ENCODE measurements around the gene ANKS6. TPM values are rescaled to one million over a fixed set of nuclear protein-coding genes. Genes with fewer than 3 reads are reported as not detected.
A peak's percentile ranks its signal among the peaks of the same experiment; 100 is the strongest.

Gene ANKS6
- total and polyA plus RNA-seq, 11 donors, result 1.9 to 8.0 (median 3.7) TPM

GRCh38 chr9:98778251-98778650 is 18.1 kb downstream of the ANKS6 start:
- no peaks in the 10 kb centered on the region for H3K9me3 ChIP-seq
- no peak for DNase-seq
- TF ChIP-seq POLR2A (IDR thresholded peaks at IDR 0.05), result no peak
- no peak for TF ChIP-seq CTCF (IDR thresholded peaks at IDR 0.05)
- peaks cover 0 to 32% (median 6%) of the 10 kb centered on the region in 9 donors for H3K36me3 ChIP-seq
- H3K4me3 ChIP-seq, result no peak overlapping the region
- no peak overlapping the region for H3K27ac ChIP-seq
- intact Hi-C loops (cut with DNase I), result loop anchor here in 4 of 10 donors (5.0 to 10.0 kb wide), 2 partner anchors 461 to 573 kb away; no protein-coding TSS in a partner anchor
- no peaks in the 10 kb centered on the region for H3K27me3 ChIP-seq
- ATAC-seq, result no peak
- no peaks in the 10 kb centered on the region for H3K4me1 ChIP-seq
- 88 to 94% (median 94%) methylated on average over 8 of the region's 8 CpGs for WGBS, 4 donors

GRCh38 chr9:98777618-98778017 is 18.7 kb downstream of the ANKS6 start:
- 89 to 98% (median 96%) methylated on average over 4 of the region's 4 CpGs for WGBS, 4 donors

GRCh38 chr9:98775831-98776441 is 20.4 kb downstream of the ANKS6 start:
- peak in 1 of 4 donors; percentile 49 for ATAC-seq
- no peaks in the 10 kb centered on the region for H3K9me3 ChIP-seq
- TF ChIP-seq CTCF (IDR thresholded peaks at IDR 0.05), result peak; percentile 47 to 81 (median 69)
- TF ChIP-seq POLR2A (IDR thresholded peaks at IDR 0.05), result no peak
- peak in 1 of 5 donors; percentile 35 for DNase-seq
- no peaks in the 10 kb centered on the region for H3K4me1 ChIP-seq
- no peak overlapping the region for H3K4me3 ChIP-seq
- H3K36me3 ChIP-seq, result peaks cover 0 to 37% (median 22%) of the 10 kb centered on the region in 9 donors
- no peak overlapping the region for H3K27ac ChIP-seq
- WGBS, 4 donors, result 36 to 51% (median 40%) methylated on average over 8 of the region's 8 CpGs
- intact Hi-C loops (cut with DNase I), result loop anchor here (1.0 to 10.0 kb wide), 5 partner anchors 459 to 571 kb away; no protein-coding TSS in a partner anchor
- no peaks in the 10 kb centered on the region for H3K27me3 ChIP-seq

More at GRCh38 chr9:98777618-98778017, 18.7 kb downstream of the ANKS6 start:
- Histone ChIP-seq H3K27ac (no peak overlapping the region), H3K4me3 (no peak overlapping the region), H3K9me3 (no peaks in the 10 kb centered on the region), H3K36me3 (peaks cover 0 to 34% (median 12%) of the 10 kb centered on the region in 9 donors), H3K27me3 (no peaks in the 10 kb centered on the region), H3K4me1 (no peaks in the 10 kb centered on the region)
- no peak for DNase-seq
- intact Hi-C loops (cut with DNase I), result loop anchor here in 8 of 10 donors (2.0 to 10.0 kb wide), 4 partner anchors 460 to 573 kb away; no protein-coding TSS in a partner anchor
- ATAC-seq, result no peak
- TF ChIP-seq CTCF (IDR thresholded peaks at IDR 0.05) (no peak), POLR2A (IDR thresholded peaks at IDR 0.05) (no peak)

- no peak for ATAC-seq
Measured at GRCh38 chr9:98774746-98775145, 21.6 kb downstream of the ANKS6 start.

More at GRCh38 chr9:98774746-98775145, 21.6 kb downstream of the ANKS6 start:
- 88 to 95% (median 90%) methylated on average over 9 of the region's 9 CpGs for WGBS, 4 donors
- Histone ChIP-seq H3K36me3 (peaks cover 0 to 48% (median 28%) of the 10 kb centered on the region in 9 donors), H3K9me3 (no peaks in the 10 kb centered on the region), H3K27ac (no peak overlapping the region), H3K4me1 (no peaks in the 10 kb centered on the region), H3K27me3 (no peaks in the 10 kb centered on the region), H3K4me3 (no peak overlapping the region)
- intact Hi-C loops (cut with DNase I), result loop anchor here in 4 of 10 donors (5.0 to 10.0 kb wide), 2 partner anchors 457 to 570 kb away; no protein-coding TSS in a partner anchor
- no peak for TF ChIP-seq POLR2A (IDR thresholded peaks at IDR 0.05)
- TF ChIP-seq CTCF (IDR thresholded peaks at IDR 0.05), result peak in 10 of 12 donors; percentile 10 to 45 (median 32)
- no peak for DNase-seq
